Lower leg skin (tissue), 3 donors: ENCODE data around the gene ASF1B.

Experiments
- POLR2A ChIP-seq, 2 donors: fragments of 450-650 bp; IDR thresholded peaks; one replicate each; pipeline ENCODE4 v1.6.1; 2016 to 2017; ENCODE audit warnings: antibody characterized with exemption in 2 of 2, mild to moderate bottlenecking in 1 of 2, moderate library complexity in 1 of 2
- TF ChIP-seq, protein P1 (sequence below), 3 donors: fragments of 450-650 bp; IDR thresholded peaks; one replicate each; pipeline ENCODE4 v1.5.1; 2016; ENCODE audit warnings: antibody characterized with exemption in 3 of 3, mild to moderate bottlenecking in 3 of 3, moderate library complexity in 2 of 3

DNA sequence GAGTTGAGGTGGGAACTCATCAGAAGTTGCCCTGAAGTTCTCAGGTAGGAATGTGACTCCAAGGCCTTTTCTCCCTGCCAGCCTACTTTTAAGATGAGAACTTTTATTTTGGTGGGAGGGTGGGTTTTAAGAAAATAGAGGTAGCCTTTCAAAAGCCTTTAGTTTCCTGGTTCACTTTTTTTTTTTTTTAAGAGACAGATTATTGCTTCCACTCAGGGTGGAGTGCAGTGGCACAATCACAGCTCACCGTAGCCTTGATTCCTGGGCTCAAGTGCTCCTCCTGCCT lies 53.8 kb downstream of the ASF1B start:
- TF ChIP-seq, protein P1, sequence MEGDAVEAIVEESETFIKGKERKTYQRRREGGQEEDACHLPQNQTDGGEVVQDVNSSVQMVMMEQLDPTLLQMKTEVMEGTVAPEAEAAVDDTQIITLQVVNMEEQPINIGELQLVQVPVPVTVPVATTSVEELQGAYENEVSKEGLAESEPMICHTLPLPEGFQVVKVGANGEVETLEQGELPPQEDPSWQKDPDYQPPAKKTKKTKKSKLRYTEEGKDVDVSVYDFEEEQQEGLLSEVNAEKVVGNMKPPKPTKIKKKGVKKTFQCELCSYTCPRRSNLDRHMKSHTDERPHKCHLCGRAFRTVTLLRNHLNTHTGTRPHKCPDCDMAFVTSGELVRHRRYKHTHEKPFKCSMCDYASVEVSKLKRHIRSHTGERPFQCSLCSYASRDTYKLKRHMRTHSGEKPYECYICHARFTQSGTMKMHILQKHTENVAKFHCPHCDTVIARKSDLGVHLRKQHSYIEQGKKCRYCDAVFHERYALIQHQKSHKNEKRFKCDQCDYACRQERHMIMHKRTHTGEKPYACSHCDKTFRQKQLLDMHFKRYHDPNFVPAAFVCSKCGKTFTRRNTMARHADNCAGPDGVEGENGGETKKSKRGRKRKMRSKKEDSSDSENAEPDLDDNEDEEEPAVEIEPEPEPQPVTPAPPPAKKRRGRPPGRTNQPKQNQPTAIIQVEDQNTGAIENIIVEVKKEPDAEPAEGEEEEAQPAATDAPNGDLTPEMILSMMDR (IDR thresholded peaks at IDR 0.05), result no peak
- TF ChIP-seq POLR2A (IDR thresholded peaks at IDR 0.05), result no peak
